ENCODE results near the gene B3GALNT2. TPM values are rescaled to one million over a fixed set of nuclear protein-coding genes. Genes with fewer than 3 reads are reported as not detected.

B3GALNT2 gene
- total RNA-seq, 1 experiment from 2014 or later = 26.4 TPM

- Histone ChIP-seq H3K4me3 (ENCODE audit: low read length) (no peak overlapping the region), H3K27ac (ENCODE audit: low read length) (no peak overlapping the region), H3K36me3 (ENCODE audit: low read depth, low read length) (peaks cover 31% of the 10 kb centered on the region; the same call in 1 of the 2 replicates), H3K9ac (ENCODE audit: low read length) (no peak overlapping the region), H2AFZ (ENCODE audit: low read length) (no peak overlapping the region), H3K9me3 (ENCODE audit: low read length) (no peaks in the 10 kb centered on the region), H4K20me1 (ENCODE audit: low read length) (no peaks in the 10 kb centered on the region), H3K9me2 (replicated peaks; ENCODE audit: low read length) (no peaks in the 10 kb centered on the region), H3K4me1 (ENCODE audit: insufficient read depth, low read length) (no peaks in the 10 kb centered on the region), H3F3A (ENCODE audit: low read length, unreplicated experiment) (no peaks in the 10 kb centered on the region), H3K27me3 (ENCODE audit: low read length) (no peaks in the 10 kb centered on the region), H3K4me2 (ENCODE audit: low read length) (no peak overlapping the region), H3K79me2 (ENCODE audit: low read length) (no peaks in the 10 kb centered on the region)
- TF ChIP-seq, protein P1, sequence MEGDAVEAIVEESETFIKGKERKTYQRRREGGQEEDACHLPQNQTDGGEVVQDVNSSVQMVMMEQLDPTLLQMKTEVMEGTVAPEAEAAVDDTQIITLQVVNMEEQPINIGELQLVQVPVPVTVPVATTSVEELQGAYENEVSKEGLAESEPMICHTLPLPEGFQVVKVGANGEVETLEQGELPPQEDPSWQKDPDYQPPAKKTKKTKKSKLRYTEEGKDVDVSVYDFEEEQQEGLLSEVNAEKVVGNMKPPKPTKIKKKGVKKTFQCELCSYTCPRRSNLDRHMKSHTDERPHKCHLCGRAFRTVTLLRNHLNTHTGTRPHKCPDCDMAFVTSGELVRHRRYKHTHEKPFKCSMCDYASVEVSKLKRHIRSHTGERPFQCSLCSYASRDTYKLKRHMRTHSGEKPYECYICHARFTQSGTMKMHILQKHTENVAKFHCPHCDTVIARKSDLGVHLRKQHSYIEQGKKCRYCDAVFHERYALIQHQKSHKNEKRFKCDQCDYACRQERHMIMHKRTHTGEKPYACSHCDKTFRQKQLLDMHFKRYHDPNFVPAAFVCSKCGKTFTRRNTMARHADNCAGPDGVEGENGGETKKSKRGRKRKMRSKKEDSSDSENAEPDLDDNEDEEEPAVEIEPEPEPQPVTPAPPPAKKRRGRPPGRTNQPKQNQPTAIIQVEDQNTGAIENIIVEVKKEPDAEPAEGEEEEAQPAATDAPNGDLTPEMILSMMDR (conservative IDR thresholded peaks at IDR 0.05; ENCODE audit: low read depth, low read length) = no peak
- intact Hi-C loops (cut with micrococcal nuclease) = no loop called here
- CTCF ChIA-PET = no interaction called here
- ATAC-seq (no peak), DNase-seq (no peak)
- BruUV-seq (replicated peaks) = no TSS peak
- POLR2A ChIA-PET (ENCODE audit: unreplicated experiment) = no interaction called here
Observed at GRCh38 chr1:235450886-235451483, 53.3 kb downstream of the B3GALNT2 start.

GRCh38 chr1:235450433-235450832, 53.8 kb downstream of the B3GALNT2 start:
- BruUV-seq (replicated peaks) = no TSS peak
- CTCF ChIA-PET = no interaction called here
- POLR2A ChIA-PET (ENCODE audit: unreplicated experiment) = no interaction called here

GRCh38 chr1:235448616-235449015, 55.6 kb downstream of the B3GALNT2 start:
- ChIA-PET CTCF (no interaction called here), POLR2A (ENCODE audit: unreplicated experiment) (no interaction called here)
- intact Hi-C loops (cut with micrococcal nuclease) = no loop called here
- Histone ChIP-seq H3K27ac (ENCODE audit: low read length) (no peak overlapping the region), H3K9me2 (replicated peaks; ENCODE audit: low read length) (no peaks in the 10 kb centered on the region), H3K36me3 (ENCODE audit: low read depth, low read length) (peaks cover 42% of the 10 kb centered on the region; the same call in 1 of the 2 replicates), H3K4me2 (ENCODE audit: low read length) (no peak overlapping the region), H4K20me1 (ENCODE audit: low read length) (no peaks in the 10 kb centered on the region), H3K4me1 (ENCODE audit: insufficient read depth, low read length) (no peaks in the 10 kb centered on the region), H3K27me3 (ENCODE audit: low read length) (no peaks in the 10 kb centered on the region), H3F3A (ENCODE audit: low read length, unreplicated experiment) (no peaks in the 10 kb centered on the region), H3K4me3 (ENCODE audit: low read length) (no peak overlapping the region), H2AFZ (ENCODE audit: low read length) (no peak overlapping the region), H3K79me2 (ENCODE audit: low read length) (no peaks in the 10 kb centered on the region), H3K9ac (ENCODE audit: low read length) (no peak overlapping the region), H3K9me3 (ENCODE audit: low read length) (no peaks in the 10 kb centered on the region)
- TF ChIP-seq EZH2phosphoT487 (IDR thresholded peaks at IDR 0.05; ENCODE audit: borderline replicate concordance, low read length) (no peak), EZH2 (IDR thresholded peaks at IDR 0.05; ENCODE audit: low read length, unreplicated experiment) (no peak)
- TF ChIP-seq, protein P1 (conservative IDR thresholded peaks at IDR 0.05; ENCODE audit: low read depth, low read length) = no peak
- ATAC-seq (no peak), DNase-seq (no peak)
- BruUV-seq (replicated peaks) = no TSS peak

More at GRCh38 chr1:235450433-235450832, 53.8 kb downstream of the B3GALNT2 start:
- Histone ChIP-seq H2AFZ (ENCODE audit: low read length) (no peak overlapping the region), H3K9me2 (replicated peaks; ENCODE audit: low read length) (no peaks in the 10 kb centered on the region), H4K20me1 (ENCODE audit: low read length) (no peaks in the 10 kb centered on the region), H3K4me3 (ENCODE audit: low read length) (no peak overlapping the region), H3K4me1 (ENCODE audit: insufficient read depth, low read length) (no peaks in the 10 kb centered on the region), H3K79me2 (ENCODE audit: low read length) (no peaks in the 10 kb centered on the region), H3K9me3 (ENCODE audit: low read length) (no peaks in the 10 kb centered on the region), H3K27ac (ENCODE audit: low read length) (no peak overlapping the region), H3K9ac (ENCODE audit: low read length) (no peak overlapping the region), H3F3A (ENCODE audit: low read length, unreplicated experiment) (no peaks in the 10 kb centered on the region), H3K36me3 (ENCODE audit: low read depth, low read length) (peaks cover 31% of the 10 kb centered on the region; the same call in 1 of the 2 replicates), H3K27me3 (ENCODE audit: low read length) (no peaks in the 10 kb centered on the region), H3K4me2 (ENCODE audit: low read length) (no peak overlapping the region)
- intact Hi-C loops (cut with micrococcal nuclease) = no loop called here
- TF ChIP-seq EZH2 (IDR thresholded peaks at IDR 0.05; ENCODE audit: low read length, unreplicated experiment) = no peak
- TF ChIP-seq, protein P1 (conservative IDR thresholded peaks at IDR 0.05; ENCODE audit: low read depth, low read length) = no peak
- TF ChIP-seq EZH2phosphoT487 (IDR thresholded peaks at IDR 0.05; ENCODE audit: borderline replicate concordance, low read length) = no peak
- no peak for ATAC-seq
- peak; percentile 8 for DNase-seq

All from PC-3 (cell line).